Measurements from ENCODE around the gene C20orf173.
"Not testable (repeated sequence)": the region's sequence is repeated elsewhere in the genome, so short reads cannot be mapped to it uniquely, and the experiment has no call there.

Gene C20orf173

GRCh38 chr20:35529552-35529951 is at the start of gene C20orf173:
C20orf173 (minus strand) TSS chr20:35529652; CDS start chr20:35529373, 279 bp downstream.
- DNase-seq (ENCODE audit: low read depth) = no peak

- no peak for DNase-seq (ENCODE audit: low read depth)
Measured at GRCh38 chr20:35579196-35579595, 49.7 kb upstream of the C20orf173 start.

- DNase-seq (ENCODE audit: low read depth) = no peak
Measured at GRCh38 chr20:35578469-35578868, 49.0 kb upstream of the C20orf173 start.

GRCh38 chr20:35576816-35577215 is 47.4 kb upstream of the C20orf173 start:
- DNase-seq (ENCODE audit: low read depth) = no peak

GRCh38 chr20:35575958-35576357 is 46.5 kb upstream of the C20orf173 start:
- no peak for DNase-seq (ENCODE audit: low read depth)

- DNase-seq (ENCODE audit: low read depth) = no peak
Measured at GRCh38 chr20:35572838-35573237, 43.4 kb upstream of the C20orf173 start.

- DNase-seq (ENCODE audit: low read depth) = no peak
Measured at GRCh38 chr20:35571555-35571954, 42.1 kb upstream of the C20orf173 start.

GRCh38 chr20:35568645-35569044 is 39.2 kb upstream of the C20orf173 start:
- no peak for DNase-seq (ENCODE audit: low read depth)

- DNase-seq (ENCODE audit: low read depth) = no peak
Measured at GRCh38 chr20:35564905-35565304, 35.5 kb upstream of the C20orf173 start.

- no peak for DNase-seq (ENCODE audit: low read depth)
Measured at GRCh38 chr20:35563834-35564233, 34.4 kb upstream of the C20orf173 start.

GRCh38 chr20:35562541-35563110 is 33.2 kb upstream of the C20orf173 start:
- no peak for DNase-seq (ENCODE audit: low read depth)

- no peak for DNase-seq (ENCODE audit: low read depth)
Measured at GRCh38 chr20:35561671-35562070, 32.2 kb upstream of the C20orf173 start.

GRCh38 chr20:35561268-35561667 is 31.8 kb upstream of the C20orf173 start:
- DNase-seq (ENCODE audit: low read depth) = peak; percentile 38

- no peak for DNase-seq (ENCODE audit: low read depth)
Measured at GRCh38 chr20:35560541-35560940, 31.1 kb upstream of the C20orf173 start.

- no peak for DNase-seq (ENCODE audit: low read depth)
Measured at GRCh38 chr20:35560105-35560511, 30.7 kb upstream of the C20orf173 start.

- no peak for DNase-seq (ENCODE audit: low read depth)
Measured at GRCh38 chr20:35559042-35559693, 29.7 kb upstream of the C20orf173 start.

GRCh38 chr20:35558451-35558850 is 29.0 kb upstream of the C20orf173 start:
- DNase-seq (ENCODE audit: low read depth) = no peak

GRCh38 chr20:35556871-35557270 is 27.4 kb upstream of the C20orf173 start:
- DNase-seq (ENCODE audit: low read depth) = no peak

- DNase-seq (ENCODE audit: low read depth) = no peak
Measured at GRCh38 chr20:35555951-35556645, 26.6 kb upstream of the C20orf173 start.

- not testable (repeated sequence) for DNase-seq (ENCODE audit: low read depth)
Measured at GRCh38 chr20:35555461-35555860, 26.0 kb upstream of the C20orf173 start.

GRCh38 chr20:35552914-35553313 is 23.5 kb upstream of the C20orf173 start:
- no peak for DNase-seq (ENCODE audit: low read depth)

- DNase-seq (ENCODE audit: low read depth) = no peak
Measured at GRCh38 chr20:35551503-35551902, 22.1 kb upstream of the C20orf173 start.

- no peak for DNase-seq (ENCODE audit: low read depth)
Measured at GRCh38 chr20:35547329-35547728, 17.9 kb upstream of the C20orf173 start.
